Esophagus squamous epithelium (tissue), 5 donors: ENCODE data around the gene CPTP. TPM values are rescaled to one million over a fixed set of nuclear protein-coding genes. Genes with fewer than 3 reads are reported as not detected.
A peak's percentile ranks its signal among the peaks of the same experiment; 100 is the strongest.

ENCODE experiments used
- DNase-seq: peaks from one replicate; lab custom pipeline; 2025; lab: John Stamatoyannopoulos, UW
- H3K27ac ChIP-seq, 4 donors: fragments of 200-600 bp; sonication (generic); one replicate each; pipeline ENCODE4 v1.5.1; 2016 to 2019; ENCODE audit warnings: mild to moderate bottlenecking in 1 of 4
- H3K27me3 ChIP-seq, 4 donors: fragments of 200-600 bp; sonication (generic); 1 replicate in 3 of 4; 2 replicates in 1 of 4; pipeline versions ENCODE4 v1.5.1 to v1.6.0; 2017 to 2021; ENCODE audit warnings: antibody characterized with exemption in 1 of 4
- H3K36me3 ChIP-seq, 3 donors: fragments of 200-600 bp; sonication (generic); one replicate each; pipeline ENCODE4 v1.5.1; 2016 to 2019
- H3K4me1 ChIP-seq, 3 donors: fragments of 200-600 bp; sonication (generic); one replicate each; pipeline ENCODE4 v1.5.1; 2017 to 2019
- H3K4me3 ChIP-seq, 4 donors: fragments of 200-600 bp; sonication (generic); 1 replicate in 3 of 4; 2 replicates in 1 of 4; pipeline ENCODE4 v1.5.1; 2016 to 2019; ENCODE audit warnings: mild to moderate bottlenecking in 2 of 4, moderate library complexity in 1 of 4
- H3K9me3 ChIP-seq, 3 donors: fragments of 200-600 bp; sonication (generic); one replicate each; pipeline ENCODE4 v1.5.1; 2016 to 2019
- CTCF ChIP-seq, 6 experiments: fragments of 450-650 bp in 4 of 6; fragments of 200-600 bp in 2 of 6; sonication (generic) in 2 of 6; IDR thresholded peaks; one replicate each; pipeline ENCODE4 v1.5.1; 2016 to 2019; ENCODE audit warnings: antibody characterized with exemption in 6 of 6, mild to moderate bottlenecking in 4 of 6, moderate library complexity in 4 of 6
- POLR2A ChIP-seq, 4 donors: fragments of 450-650 bp; IDR thresholded peaks; one replicate each; pipeline ENCODE4 v1.6.1; 2017; ENCODE audit warnings: antibody characterized with exemption in 4 of 4, mild to moderate bottlenecking in 4 of 4, moderate library complexity in 3 of 4
- WGBS, 2 donors: methylation state at CpG; one replicate each; pipeline ENCODE4 v1.1.5; 2018; 5-methylcytosine and 5-hydroxymethylcytosine counted together
- intact Hi-C: fragments of 100-400 bp; cut with DNase I; formaldehyde crosslinking; loops from one replicate; pipeline ENCODE4 v1.15.0; 2022
- total RNA-seq, 4 donors: library from RNA; depleted of rRNA; stranded (reverse); fragments of >200 nt; gene quantifications; one replicate each; pipeline ENCODE4 v1.1.0, GENCODE V29; 2016
- donor health status: DM: yes; HTN: yes; CAD: no.

CPTP gene
- total RNA-seq, 4 donors from 2014 or later, result 27.7 to 75.2 (median 33.4) TPM

- no peak for DNase-seq
- WGBS, 2 donors, result 94% methylated on average over 8 of the region's 36 CpGs; no CpG with 5 or more reads in 1 of the 2 donors
- TF ChIP-seq POLR2A (IDR thresholded peaks at IDR 0.05) (no peak), CTCF (IDR thresholded peaks at IDR 0.05) (no peak)
- intact Hi-C loops, result no loop called here
- Histone ChIP-seq H3K4me3 (peak overlapping the region in 3 of 4 donors; percentile 18 to 23 (median 18)), H3K27ac (peak overlapping the region in 3 of 4 donors; percentile 23 to 53 (median 51)), H3K27me3 (peaks cover 0 to 9% (median 0%) of the 10 kb centered on the region in 4 donors), H3K9me3 (no peaks in the 10 kb centered on the region), H3K4me1 (peaks cover 31 to 61% (median 33%) of the 10 kb centered on the region in 3 donors), H3K36me3 (peaks cover 16 to 40% (median 27%) of the 10 kb centered on the region in 3 donors)
Observed at GRCh38 chr1:1333551-1334241, 9.1 kb downstream of the CPTP start.

GRCh38 chr1:1334835-1335234 lies 10.2 kb downstream of the CPTP start:
- Histone ChIP-seq H3K27ac (no peak overlapping the region), H3K4me3 (no peak overlapping the region), H3K4me1 (peaks cover 31 to 62% (median 33%) of the 10 kb centered on the region in 3 donors), H3K9me3 (no peaks in the 10 kb centered on the region), H3K36me3 (peaks cover 25 to 48% (median 34%) of the 10 kb centered on the region in 3 donors), H3K27me3 (peaks cover 0 to 9% (median 0%) of the 10 kb centered on the region in 4 donors)
- TF ChIP-seq POLR2A (IDR thresholded peaks at IDR 0.05), result no peak
- no peak for TF ChIP-seq CTCF (IDR thresholded peaks at IDR 0.05)
- 94 to 100% methylated on average over 1 to 3 of the region's 11 CpGs for WGBS, 2 donors
- intact Hi-C loops, result no loop called here
- no peak for DNase-seq

- Histone ChIP-seq H3K9me3 (no peaks in the 10 kb centered on the region), H3K4me3 (no peak overlapping the region), H3K4me1 (peaks cover 31 to 58% (median 33%) of the 10 kb centered on the region in 3 donors), H3K27ac (no peak overlapping the region), H3K27me3 (peaks cover 0 to 9% (median 0%) of the 10 kb centered on the region in 4 donors), H3K36me3 (peaks cover 25 to 53% (median 39%) of the 10 kb centered on the region in 3 donors)
- TF ChIP-seq CTCF (IDR thresholded peaks at IDR 0.05) (no peak), POLR2A (IDR thresholded peaks at IDR 0.05) (no peak)
- WGBS, 2 donors, result 84 to 85% methylated on average over 6 to 9 of the region's 16 CpGs
- no peak for DNase-seq
- intact Hi-C loops, result no loop called here
Observed at GRCh38 chr1:1335283-1335682, 10.7 kb downstream of the CPTP start.

- intact Hi-C loops, result no loop called here
- H3K36me3 ChIP-seq, result peaks cover 25 to 58% (median 44%) of the 10 kb centered on the region in 3 donors
- H3K27me3 ChIP-seq, result peaks cover 0 to 9% (median 0%) of the 10 kb centered on the region in 4 donors
- TF ChIP-seq CTCF (IDR thresholded peaks at IDR 0.05) (no peak), POLR2A (IDR thresholded peaks at IDR 0.05) (no peak)
- H3K4me1 ChIP-seq, result peaks cover 27 to 53% (median 29%) of the 10 kb centered on the region in 3 donors
- DNase-seq, result no peak
- H3K4me3 ChIP-seq, result no peak overlapping the region
- H3K27ac ChIP-seq, result no peak overlapping the region
- no peaks in the 10 kb centered on the region for H3K9me3 ChIP-seq
- 89% methylated on average over 5 of the region's 21 CpGs; no CpG with 5 or more reads in 1 of the 2 donors for WGBS, 2 donors
Observed at GRCh38 chr1:1335792-1336248, 11.2 kb downstream of the CPTP start.

- intact Hi-C loops, result no loop called here
- no CpG with 5 or more reads among the region's 26 CpGs for WGBS, 2 donors
- H3K4me3 ChIP-seq, result no peak overlapping the region
- peaks cover 21 to 47% (median 23%) of the 10 kb centered on the region in 3 donors for H3K4me1 ChIP-seq
- TF ChIP-seq CTCF (IDR thresholded peaks at IDR 0.05) (no peak), POLR2A (IDR thresholded peaks at IDR 0.05) (no peak)
- H3K9me3 ChIP-seq, result no peaks in the 10 kb centered on the region
- H3K36me3 ChIP-seq, result peaks cover 25 to 64% (median 48%) of the 10 kb centered on the region in 3 donors
- no peak overlapping the region for H3K27ac ChIP-seq
- DNase-seq, result no peak
- H3K27me3 ChIP-seq, result peaks cover 0 to 5% (median 0%) of the 10 kb centered on the region in 4 donors
Observed at GRCh38 chr1:1336446-1336845, 11.8 kb downstream of the CPTP start.
